Fibroblast of lung (primary cell): Measurements from ENCODE around the gene CHD9.

Experiments used
- EZH2 ChIP-seq: IDR thresholded peaks from 2 replicates; pipeline ENCODE4 v1.5.1; 2012; ENCODE audit warnings: low read length, control low read depth, mild to moderate bottlenecking; ENCODE audit errors: missing control alignments
- TF ChIP-seq, protein P1 (sequence below), 2 donors: IDR thresholded peaks in 1 of 2; conservative IDR thresholded peaks in 1 of 2; 1 replicate in 1 of 2; 2 replicates in 1 of 2; pipeline ENCODE4 v1.5.1; 2011 to 2012; ENCODE audit warnings: low read length in 2 of 2, control low read depth in 1 of 2, inconsistent platforms in 1 of 2, low read depth in 1 of 2, mild to moderate bottlenecking in 1 of 2

DNA sequence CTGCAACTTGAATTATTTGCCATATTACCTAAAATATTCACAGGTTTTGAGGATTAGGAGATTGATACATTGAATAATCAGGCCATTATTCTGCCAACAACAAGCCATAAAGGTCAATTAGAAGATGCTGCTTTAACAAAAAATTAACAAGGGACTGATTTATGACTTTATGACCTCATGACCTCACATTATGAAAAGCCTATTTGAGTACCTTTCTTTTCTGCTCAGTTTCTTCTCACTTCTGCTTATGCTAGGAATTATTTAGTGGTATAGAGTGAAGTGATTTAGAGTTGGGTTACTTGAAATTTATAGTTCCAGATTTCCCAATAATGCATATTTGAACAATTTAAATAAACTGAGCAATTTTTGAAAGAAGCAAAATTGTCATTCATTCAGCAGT is 121.6 kb downstream of the CHD9 start:
- TF ChIP-seq, protein P1, sequence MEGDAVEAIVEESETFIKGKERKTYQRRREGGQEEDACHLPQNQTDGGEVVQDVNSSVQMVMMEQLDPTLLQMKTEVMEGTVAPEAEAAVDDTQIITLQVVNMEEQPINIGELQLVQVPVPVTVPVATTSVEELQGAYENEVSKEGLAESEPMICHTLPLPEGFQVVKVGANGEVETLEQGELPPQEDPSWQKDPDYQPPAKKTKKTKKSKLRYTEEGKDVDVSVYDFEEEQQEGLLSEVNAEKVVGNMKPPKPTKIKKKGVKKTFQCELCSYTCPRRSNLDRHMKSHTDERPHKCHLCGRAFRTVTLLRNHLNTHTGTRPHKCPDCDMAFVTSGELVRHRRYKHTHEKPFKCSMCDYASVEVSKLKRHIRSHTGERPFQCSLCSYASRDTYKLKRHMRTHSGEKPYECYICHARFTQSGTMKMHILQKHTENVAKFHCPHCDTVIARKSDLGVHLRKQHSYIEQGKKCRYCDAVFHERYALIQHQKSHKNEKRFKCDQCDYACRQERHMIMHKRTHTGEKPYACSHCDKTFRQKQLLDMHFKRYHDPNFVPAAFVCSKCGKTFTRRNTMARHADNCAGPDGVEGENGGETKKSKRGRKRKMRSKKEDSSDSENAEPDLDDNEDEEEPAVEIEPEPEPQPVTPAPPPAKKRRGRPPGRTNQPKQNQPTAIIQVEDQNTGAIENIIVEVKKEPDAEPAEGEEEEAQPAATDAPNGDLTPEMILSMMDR (conservative IDR thresholded peaks at IDR 0.05 in 1 of 2, IDR thresholded peaks at IDR 0.05 in 1 of 2; ENCODE audit: low read depth in 1 of 2, low read length in 2 of 2) = no peak
- no peak for TF ChIP-seq EZH2
